ENCODE measurements around the gene WWOX.

DNA sequence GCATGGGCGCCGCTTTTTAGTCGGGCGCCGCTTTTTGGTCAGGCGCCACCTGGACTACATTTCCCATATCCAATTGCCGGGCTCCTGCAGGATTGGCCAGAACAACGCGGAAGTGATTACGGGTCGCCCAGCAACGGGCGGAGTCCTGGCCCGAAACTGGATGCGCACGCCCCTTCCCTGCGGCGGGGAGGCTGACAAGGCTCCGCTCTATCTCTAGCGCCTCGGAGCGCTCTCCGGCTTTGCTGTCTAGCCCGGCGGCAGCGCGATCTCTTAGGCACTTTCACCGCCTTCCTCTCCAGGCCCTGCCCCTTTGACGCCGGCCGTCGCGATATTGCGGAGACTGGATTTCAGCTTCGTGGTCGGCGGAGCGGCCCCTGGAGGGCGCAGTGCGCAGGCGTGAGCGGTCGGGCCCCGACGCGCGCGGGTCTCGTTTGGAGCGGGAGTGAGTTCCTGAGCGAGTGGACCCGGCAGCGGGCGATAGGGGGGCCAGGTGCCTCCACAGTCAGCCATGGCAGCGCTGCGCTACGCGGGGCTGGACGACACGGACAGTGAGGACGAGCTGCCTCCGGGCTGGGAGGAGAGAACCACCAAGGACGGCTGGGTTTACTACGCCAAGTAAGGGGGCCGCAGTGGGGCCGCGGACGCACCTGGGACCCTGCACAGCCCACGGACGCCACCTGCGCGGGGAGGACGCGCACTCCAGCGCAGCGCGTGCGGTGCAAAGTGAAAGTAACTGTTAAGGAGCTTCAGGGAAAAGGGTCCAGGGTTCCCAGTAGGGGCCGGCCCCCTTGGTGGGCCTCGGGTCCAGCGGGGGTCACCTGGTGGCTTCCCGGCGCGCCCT is at the start of gene WWOX:
- no peak for TF ChIP-seq POLR2AphosphoS5 (IDR thresholded peaks at IDR 0.05; ENCODE audit: borderline replicate concordance, low read depth, low read length)
- no peak for TF ChIP-seq EZH2 (IDR thresholded peaks at IDR 0.05)
- peak; percentile 45 for TF ChIP-seq FOXP2 (optimal IDR thresholded peaks at IDR 0.05; ENCODE audit: control extremely low read depth, extremely low read length, insufficient read depth)

Data from SK-N-MC (cell line).